DOHH2 (cell line): ENCODE data around the gene FLNB.

Source experiments
- CTCF ChIP-seq: fragments of 200-600 bp; sonication (generic); IDR thresholded peaks from one replicate; pipeline ENCODE4 v1.5.1; 2014; ENCODE audit warnings: antibody characterized with exemption, mild to moderate bottlenecking, low read depth, low read length; ENCODE audit not compliant: poor library complexity, severe bottlenecking
- EZH2phosphoT487 ChIP-seq: fragments of 200-600 bp; sonication (generic); IDR thresholded peaks from 2 replicates; pipeline ENCODE4 v1.6.1; 2017; ENCODE audit warnings: borderline replicate concordance, mild to moderate bottlenecking, antibody characterized with exemption, low read length, moderate library complexity, mixed read lengths

GRCh38 chr3:58184309-58184981 lies 176.2 kb downstream of the FLNB start:
- TF ChIP-seq CTCF (no peak), EZH2phosphoT487 (no peak)
